Cardiac muscle cell (in vitro differentiated cells and primary cell): Measurements from ENCODE around the gene TMEM267. TPM values are rescaled to one million over a fixed set of nuclear protein-coding genes. Genes with fewer than 3 reads are reported as not detected.

Source experiments
- DNase-seq, 2 donors: peaks; one replicate each; pipeline versions ENCODE4 v3.0.0 to v3.0.0-alpha.2; 2010 to 2017; ENCODE audit warnings: low read depth in 1 of 2, low spot score in 1 of 2
- H3K27ac ChIP-seq: fragments of 200-600 bp; sonication (generic); 2 replicates; pipeline ENCODE4 v1.5.1; 2016
- H3K27me3 ChIP-seq: fragments of 200-600 bp; sonication (generic); 2 replicates; pipeline ENCODE4 v1.6.0; 2016; ENCODE audit warnings: control low read depth
- H3K36me3 ChIP-seq: fragments of 200-600 bp; sonication (generic); 2 replicates; pipeline ENCODE4 v1.5.1; 2016; ENCODE audit warnings: control low read depth
- H3K4me1 ChIP-seq: fragments of 200-600 bp; sonication (generic); 2 replicates; pipeline ENCODE4 v1.8.1; 2017; ENCODE audit warnings: low read depth, mild to moderate bottlenecking, mixed run types
- H3K4me3 ChIP-seq: fragments of 200-600 bp; sonication (generic); 2 replicates; pipeline ENCODE4 v1.5.1; 2016; ENCODE audit warnings: mild to moderate bottlenecking
- H3K9me3 ChIP-seq: fragments of 200-600 bp; sonication (generic); 2 replicates; pipeline ENCODE4 v1.5.1; 2017; ENCODE audit warnings: low read depth, mild to moderate bottlenecking, control low read depth
- polyA plus RNA-seq: library from polyadenylated mRNA; unstranded; fragments of >200 nt; fragmentation: Nextera tagmentation; extraction: Ambion mirVana; gene quantifications from 2 replicates; pipeline ENCODE4 v1.2.1, GENCODE V29; 2016
- total RNA-seq: library from RNA; depleted of rRNA; stranded (reverse); fragments of >200 nt; gene quantifications from 2 replicates; pipeline ENCODE4 v1.2.3, GENCODE V29; 2016
- TF ChIP-seq, protein P1 (sequence below): IDR thresholded peaks from 2 replicates; pipeline ENCODE4 v1.5.1; 2012; ENCODE audit warnings: low read depth, mild to moderate bottlenecking, low read length

Gene TMEM267, protein sequence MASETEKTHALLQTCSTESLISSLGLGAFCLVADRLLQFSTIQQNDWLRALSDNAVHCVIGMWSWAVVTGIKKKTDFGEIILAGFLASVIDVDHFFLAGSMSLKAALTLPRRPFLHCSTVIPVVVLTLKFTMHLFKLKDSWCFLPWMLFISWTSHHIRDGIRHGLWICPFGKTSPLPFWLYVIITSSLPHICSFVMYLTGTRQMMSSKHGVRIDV
- 3.1 TPM in 2 replicates for total RNA-seq
- 8.8 and 8.9 TPM in 2 replicates for polyA plus RNA-seq

DNA sequence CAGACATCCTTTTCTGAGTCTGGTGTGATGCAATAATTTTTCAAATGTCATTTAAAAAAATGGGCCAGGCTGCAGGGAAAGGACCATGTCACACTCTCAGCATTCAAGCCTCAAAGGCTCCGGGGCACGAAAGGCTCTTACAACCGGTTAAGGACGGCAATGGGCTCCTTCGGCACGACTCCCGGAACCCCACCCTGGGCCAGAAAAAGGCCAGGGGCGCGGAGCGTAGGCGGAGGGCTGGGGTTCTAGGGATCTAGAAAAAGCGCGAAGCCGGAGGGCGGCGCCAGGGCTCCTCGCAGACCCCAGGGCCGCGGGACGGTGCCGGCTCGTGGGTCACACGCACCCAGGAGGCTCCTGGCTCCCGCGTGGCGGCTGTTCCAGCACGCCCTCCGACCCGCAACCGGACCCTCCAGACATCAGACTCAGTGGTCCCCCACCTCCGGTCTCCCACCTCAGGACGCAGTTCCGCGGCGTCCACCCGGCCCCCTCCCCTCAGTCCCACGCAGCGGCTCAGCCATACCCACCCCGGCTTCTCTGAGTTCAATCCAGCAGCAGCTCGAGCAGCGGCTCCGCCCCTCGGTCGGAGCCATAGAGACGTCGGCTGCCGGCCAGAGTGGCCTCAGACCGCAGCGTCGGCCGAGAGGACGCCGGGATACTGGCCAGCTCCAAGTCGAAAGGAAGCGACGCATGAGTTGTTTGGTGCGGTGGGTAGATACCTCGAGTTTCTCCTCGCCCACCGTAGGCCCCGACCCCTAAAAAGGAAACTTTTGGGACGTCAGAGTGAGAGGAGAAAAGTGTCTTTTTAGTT, at the start of gene TMEM267:
TMEM267 (minus strand) TSS at position 568 of the 808 bp plus-strand sequence. CDS start 29,896 bp downstream, outside the sequence.
- H3K4me3 ChIP-seq = peak within 1 kb of the TSS; percentile 78

DNA sequence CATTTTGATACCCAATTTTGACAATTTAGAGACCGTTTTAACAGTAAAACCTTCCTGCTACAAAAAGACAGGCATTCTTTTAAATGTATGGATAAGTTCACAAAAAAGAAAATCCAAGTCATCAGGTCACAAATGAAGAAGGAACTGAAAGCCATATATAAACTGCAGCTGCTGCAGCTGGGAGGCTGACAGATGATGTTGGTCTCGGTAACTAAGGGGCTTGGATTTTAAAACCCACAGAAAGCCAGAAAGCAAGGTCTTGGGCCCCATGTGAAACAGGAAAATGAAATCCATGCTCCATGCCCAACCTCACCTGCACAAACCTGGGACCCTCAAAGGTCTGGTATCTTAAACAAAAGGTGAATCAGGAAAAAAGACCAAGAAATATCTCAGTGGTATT, 47.0 kb upstream of the TMEM267 start:
- H3K27ac ChIP-seq = no peak overlapping the region
- no peak for DNase-seq
- no peak overlapping the region for H3K4me3 ChIP-seq
- no peaks in the 10 kb centered on the region for H3K4me1 ChIP-seq
- H3K36me3 ChIP-seq = peaks cover 85% of the 10 kb centered on the region
- no peaks in the 10 kb centered on the region for H3K9me3 ChIP-seq
- TF ChIP-seq, protein P1, sequence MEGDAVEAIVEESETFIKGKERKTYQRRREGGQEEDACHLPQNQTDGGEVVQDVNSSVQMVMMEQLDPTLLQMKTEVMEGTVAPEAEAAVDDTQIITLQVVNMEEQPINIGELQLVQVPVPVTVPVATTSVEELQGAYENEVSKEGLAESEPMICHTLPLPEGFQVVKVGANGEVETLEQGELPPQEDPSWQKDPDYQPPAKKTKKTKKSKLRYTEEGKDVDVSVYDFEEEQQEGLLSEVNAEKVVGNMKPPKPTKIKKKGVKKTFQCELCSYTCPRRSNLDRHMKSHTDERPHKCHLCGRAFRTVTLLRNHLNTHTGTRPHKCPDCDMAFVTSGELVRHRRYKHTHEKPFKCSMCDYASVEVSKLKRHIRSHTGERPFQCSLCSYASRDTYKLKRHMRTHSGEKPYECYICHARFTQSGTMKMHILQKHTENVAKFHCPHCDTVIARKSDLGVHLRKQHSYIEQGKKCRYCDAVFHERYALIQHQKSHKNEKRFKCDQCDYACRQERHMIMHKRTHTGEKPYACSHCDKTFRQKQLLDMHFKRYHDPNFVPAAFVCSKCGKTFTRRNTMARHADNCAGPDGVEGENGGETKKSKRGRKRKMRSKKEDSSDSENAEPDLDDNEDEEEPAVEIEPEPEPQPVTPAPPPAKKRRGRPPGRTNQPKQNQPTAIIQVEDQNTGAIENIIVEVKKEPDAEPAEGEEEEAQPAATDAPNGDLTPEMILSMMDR = no peak
- no peaks in the 10 kb centered on the region for H3K27me3 ChIP-seq

More for the DNA sequence above, at the start of gene TMEM267:
- TF ChIP-seq, protein P1 = no peak
- H3K9me3 ChIP-seq = no peaks in the 10 kb centered on the region
- no peaks in the 10 kb centered on the region for H3K27me3 ChIP-seq
- H3K27ac ChIP-seq = peak within 1 kb of the TSS; percentile 87
- H3K4me1 ChIP-seq = peaks cover 4% of the 10 kb centered on the region
- H3K36me3 ChIP-seq = no peaks in the 10 kb centered on the region
- peak; percentile 95 to 97 for DNase-seq

DNA sequence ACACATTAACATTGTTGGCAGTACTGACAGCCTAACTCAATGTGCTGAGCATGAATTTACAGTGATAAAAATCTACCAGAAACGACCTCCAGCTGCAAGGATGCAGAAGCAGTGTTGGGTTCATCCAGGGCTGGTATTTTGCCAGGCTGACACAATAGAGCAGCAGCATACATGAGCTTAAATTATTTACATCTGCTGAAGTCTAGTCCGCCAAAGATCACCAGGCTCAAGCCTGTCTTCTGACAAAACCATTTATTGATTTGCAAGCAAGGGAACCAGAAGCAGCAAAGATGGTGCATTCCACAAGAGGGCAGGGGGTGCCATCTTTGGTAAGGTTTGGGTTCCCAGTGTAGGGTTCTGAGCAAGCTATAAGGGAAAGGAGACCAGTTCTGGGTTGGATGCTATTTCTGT, 40.0 kb upstream of the TMEM267 start:
- H3K4me3 ChIP-seq = no peak overlapping the region
- no peaks in the 10 kb centered on the region for H3K9me3 ChIP-seq
- TF ChIP-seq, protein P1 = no peak
- DNase-seq = peak in 1 of 2 donors; percentile 2
- H3K4me1 ChIP-seq = no peaks in the 10 kb centered on the region
- H3K27ac ChIP-seq = no peak overlapping the region
- H3K36me3 ChIP-seq = peaks cover 23% of the 10 kb centered on the region
- H3K27me3 ChIP-seq = no peaks in the 10 kb centered on the region

DNA sequence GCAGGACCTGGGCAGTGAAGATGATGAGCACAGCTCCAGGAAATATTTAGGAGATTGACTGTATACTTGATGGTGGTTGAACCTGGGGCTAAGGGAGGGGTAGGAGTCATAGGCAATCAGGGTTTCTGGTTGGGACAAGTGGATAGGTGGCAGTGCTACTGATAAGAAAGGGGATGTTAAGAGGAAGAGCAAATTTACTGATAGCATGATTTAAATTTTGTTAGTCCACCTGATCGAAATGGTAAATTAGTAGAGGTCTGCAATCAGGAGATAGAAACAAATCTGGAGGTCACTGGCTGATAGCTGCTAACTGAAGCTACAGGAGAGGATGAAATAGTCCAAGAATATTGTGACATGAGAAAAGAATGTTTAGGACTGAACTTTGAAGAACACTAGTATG, 37.0 kb upstream of the TMEM267 start:
- TF ChIP-seq, protein P1 = no peak
- H3K4me3 ChIP-seq = no peak overlapping the region
- H3K27ac ChIP-seq = no peak overlapping the region
- peaks cover 4% of the 10 kb centered on the region for H3K36me3 ChIP-seq
- no peaks in the 10 kb centered on the region for H3K9me3 ChIP-seq
- DNase-seq = no peak
- H3K4me1 ChIP-seq = no peaks in the 10 kb centered on the region
- no peaks in the 10 kb centered on the region for H3K27me3 ChIP-seq

DNA sequence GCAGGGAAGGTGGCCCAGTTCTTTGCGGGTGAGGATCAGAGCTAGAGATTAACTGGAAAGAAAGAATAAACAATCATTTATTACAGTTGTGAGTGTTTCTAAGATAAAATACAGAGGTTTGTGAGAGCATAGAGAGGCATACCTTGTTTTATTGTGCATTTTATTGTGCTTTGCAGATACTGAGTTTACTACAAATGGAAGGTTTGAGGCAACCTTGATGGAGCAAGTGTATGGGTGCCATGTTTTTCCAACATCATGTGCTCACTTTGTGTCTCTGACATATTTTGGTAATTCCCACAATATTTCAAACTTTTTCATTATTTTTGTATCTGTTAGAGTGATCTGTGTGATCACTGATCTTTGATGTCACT, 32.0 kb upstream of the TMEM267 start:
- Histone ChIP-seq H3K36me3 (no peaks in the 10 kb centered on the region), H3K4me1 (peaks cover 7% of the 10 kb centered on the region), H3K4me3 (peak overlapping the region; percentile 59), H3K9me3 (no peaks in the 10 kb centered on the region), H3K27me3 (no peaks in the 10 kb centered on the region), H3K27ac (peak overlapping the region; percentile 87)
- TF ChIP-seq, protein P1 = no peak
- peak in 1 of 2 donors; percentile 8 for DNase-seq
